ENCODE measurements around the gene VAPA.

GRCh38 chr18:9946831-9947230 lies 33.0 kb downstream of the VAPA start:
- TF ChIP-seq TEAD4 (CRISPR knock-in tag; IDR thresholded peaks at IDR 0.05): no peak
- TF ChIP-seq CTCF (IDR thresholded peaks at IDR 0.05): no peak
- no peak for TF ChIP-seq ETV6 (CRISPR knock-in tag; IDR thresholded peaks at IDR 0.05)
- no peak for TF ChIP-seq CBFB (CRISPR knock-in tag; IDR thresholded peaks at IDR 0.05; ENCODE audit: low read depth)
- no peak for TF ChIP-seq ATF6 (CRISPR knock-in tag; IDR thresholded peaks at IDR 0.05)
- TF ChIP-seq FOXP4 (CRISPR knock-in tag; IDR thresholded peaks at IDR 0.05): no peak
- no peak for TF ChIP-seq TCF7 (CRISPR knock-in tag; IDR thresholded peaks at IDR 0.05; ENCODE audit: low read depth)
- no peak for TF ChIP-seq E2F5 (CRISPR knock-in tag; IDR thresholded peaks at IDR 0.05)
- TF ChIP-seq SP1 (CRISPR knock-in tag; conservative IDR thresholded peaks at IDR 0.05): no peak
- no peak for TF ChIP-seq ESRRA (CRISPR knock-in tag; IDR thresholded peaks at IDR 0.05; ENCODE audit: borderline replicate concordance)
